GM12878 (cell line): ENCODE results near the gene APBA1. TPM values are rescaled to one million over a fixed set of nuclear protein-coding genes. Genes with fewer than 3 reads are reported as not detected.

Source experiments
- ATAC-seq: fragments of 200-7000 bp; cut with Tn5 transposase; 3 replicates; pipeline ENCODE4 v1.9.1; 2020; ENCODE audit warnings: mild to moderate bottlenecking, moderate library complexity
- BruUV-seq: library from RNA; stranded (reverse); fragments of 400-500 nt; replicated peaks from 2 replicates; lab custom pipeline; 2021; lab: Mats Ljungman, UMichigan
- CTCF ChIA-PET: fragments of 300-600 bp; sonication (Branson Sonifier 250); formaldehyde crosslinking; extraction: SDS; loops from one replicate; lab custom pipeline; 2021; ENCODE audit warnings: inconsistent platforms; lab: Yijun Ruan, JAX
- POLR2A ChIA-PET: fragments of 350-600 bp; formaldehyde crosslinking; extraction: SDS; loops from one replicate; lab custom pipeline; 2021; ENCODE audit warnings: inconsistent platforms; lab: Charles Lee
- RAD21 ChIA-PET: fragments of 300-600 bp; sonication (Branson Sonifier 250); formaldehyde crosslinking; loops from one replicate; lab custom pipeline; 2023; ENCODE audit warnings: antibody characterized with exemption; ENCODE audit not compliant: unreplicated experiment; lab: Charles Lee
- SMC1A ChIA-PET: fragments of 300-600 bp; sonication (Branson Sonifier 250); formaldehyde crosslinking; loops from one replicate; lab custom pipeline; 2023; ENCODE audit not compliant: unreplicated experiment, uncharacterized antibody; lab: Charles Lee
- DNase-seq: peaks from one replicate; pipeline ENCODE4 v3.0.0-alpha.2; 2011; ENCODE audit warnings: low read depth, low spot score
- FAIRE-seq: peaks from 3 replicates; lab custom pipeline; 2011; peaks lifted over from hg19 to GRCh38; lab: Jason Lieb, UNC
- H2AFZ ChIP-seq: 2 replicates; pipeline ENCODE4 v1.6.0; 2011; ENCODE audit warnings: low read depth, low read length, control low read depth; ENCODE audit not compliant: control insufficient read depth
- H3K27ac ChIP-seq: 2 replicates; pipeline ENCODE4 v1.5.1; 2011; ENCODE audit warnings: control low read depth; ENCODE audit not compliant: control insufficient read depth, insufficient read depth
- H3K27me3 ChIP-seq, 2 experiments: replicated peaks in 1 of 2; 2 replicates each; pipeline versions ENCODE4 v1.6.0 to v1.6.1; 2011; ENCODE audit warnings: low read length in 1 of 2; ENCODE audit not compliant: control insufficient read depth in 2 of 2, insufficient read depth in 2 of 2
- H3K36me3 ChIP-seq, 2 experiments: 2 replicates each; pipeline ENCODE4 v1.5.1; 2011; ENCODE audit warnings: low read length in 1 of 2; ENCODE audit not compliant: control insufficient read depth in 2 of 2, insufficient read depth in 2 of 2
- H3K4me1 ChIP-seq: 2 replicates; pipeline ENCODE4 v1.6.1; 2011; ENCODE audit warnings: mild to moderate bottlenecking, low read length, moderate library complexity, mixed read lengths; ENCODE audit not compliant: control insufficient read depth, insufficient read depth
- H3K4me2 ChIP-seq: 2 replicates; pipeline ENCODE4 v1.6.0; 2011; ENCODE audit warnings: control low read depth; ENCODE audit not compliant: control insufficient read depth, insufficient read depth
- H3K4me3 ChIP-seq: fragments of 200-600 bp; sonication (generic); 2 replicates; pipeline ENCODE4 v1.5.1; 2016
- H3K79me2 ChIP-seq: 2 replicates; pipeline ENCODE4 v1.6.0; 2011; ENCODE audit warnings: low read length; ENCODE audit not compliant: control insufficient read depth, insufficient read depth
- H3K9ac ChIP-seq: 2 replicates; pipeline ENCODE4 v1.8.0; 2011; ENCODE audit warnings: low read length, control low read depth, mixed read lengths; ENCODE audit not compliant: control insufficient read depth, insufficient read depth
- H3K9me3 ChIP-seq: replicated peaks from 3 replicates; pipeline ENCODE4 v1.5.1; 2011; ENCODE audit warnings: mild to moderate bottlenecking, low read length; ENCODE audit not compliant: control insufficient read depth, insufficient read depth
- H4K20me1 ChIP-seq: 2 replicates; pipeline ENCODE4 v1.6.0; 2011; ENCODE audit not compliant: control insufficient read depth, insufficient read depth
- ATF3 ChIP-seq: IDR thresholded peaks from 2 replicates; pipeline ENCODE4 v1.6.1; 2011; ENCODE audit warnings: low read depth, mild to moderate bottlenecking, low read length, moderate library complexity, borderline replicate concordance; ENCODE audit errors: extremely low read depth
- CHD4 ChIP-seq: fragments of 200-600 bp; sonication (generic); IDR thresholded peaks from 2 replicates; pipeline ENCODE4 v1.6.1; 2016; ENCODE audit warnings: mild to moderate bottlenecking
- EED ChIP-seq: sonication (generic); IDR thresholded peaks from 2 replicates; pipeline ENCODE4 v1.6.1; 2016; ENCODE audit warnings: antibody characterized with exemption, low read depth
- FOS ChIP-seq: IDR thresholded peaks from 3 replicates; pipeline ENCODE4 v1.6.1; 2011; ENCODE audit warnings: borderline replicate concordance; ENCODE audit not compliant: insufficient read length; ENCODE audit errors: extremely low read depth
- KAT2A ChIP-seq: conservative IDR thresholded peaks from 2 replicates; pipeline ENCODE4 v1.6.1; 2011; ENCODE audit warnings: low read depth, low read length; ENCODE audit not compliant: control insufficient read depth
- RB1 ChIP-seq: fragments of 450-650 bp; formaldehyde crosslinking; IDR thresholded peaks from 2 replicates; pipeline ENCODE4 v1.6.1; 2017; ENCODE audit warnings: mild to moderate bottlenecking, borderline replicate concordance
- SMARCA5 ChIP-seq: fragments of 450-650 bp; IDR thresholded peaks from 2 replicates; pipeline ENCODE4 v1.6.1; 2017; ENCODE audit warnings: mild to moderate bottlenecking
- TCF12 ChIP-seq: IDR thresholded peaks from 2 replicates; pipeline ENCODE4 v1.6.1; 2011; ENCODE audit warnings: low read depth, mild to moderate bottlenecking, low read length
- WGBS: methylation state at CpG from one replicate; pipeline ENCODE4 v1.1.6; 2016; ENCODE audit warnings: low lambda C conversion rate; ENCODE audit not compliant: insufficient replicate concordance, insufficient coverage; ENCODE audit errors: missing lambda C conversion rate; 5-methylcytosine and 5-hydroxymethylcytosine counted together
- in situ Hi-C: fragments of 300-500 bp; cut with MboI; formaldehyde crosslinking; loops from 9 replicates; pipeline ENCODE4 v1.14.3; 2018; ENCODE audit warnings: mixed read lengths
- intact Hi-C: fragments of 100-400 bp; cut with micrococcal nuclease; formaldehyde crosslinking; loops from one replicate; pipeline ENCODE4 v1.14.2; 2022; ENCODE audit not compliant: unreplicated experiment
- polyA plus RNA-seq, 11 experiments: library from polyadenylated mRNA; depleted of rRNA in 4 of 11; unstranded in 6 of 11; stranded (reverse) in 5 of 11; fragments of >200 nt; fragmentation: Nextera tagmentation in 4 of 11; fragmentation: Illumina TruSeq in 1 of 11; extraction: Ambion mirVana in 4 of 11; extraction: Trizol in 1 of 11; gene quantifications; 1 replicate in 1 of 11; 2 replicates in 10 of 11; pipeline versions ENCODE4 v1.2.1 to v1.2.3, GENCODE V29; 2011 to 2016; ENCODE audit warnings: inconsistent platforms in 2 of 11, missing spikeins in 2 of 11, low read depth in 1 of 11
- total RNA-seq, 4 experiments: library from RNA; depleted of rRNA in 3 of 4; stranded (reverse); fragments of >200 nt in 3 of 4; fragmentation: Illumina TruSeq in 1 of 4; extraction: Trizol in 1 of 4; gene quantifications; 2 replicates each; pipeline versions ENCODE4 v1.2.1 to v1.2.3, GENCODE V29; 2013 to 2021

The APBA1 gene
- total and polyA plus RNA-seq, 10 of the 15 experiments (the other 5 are each of a cell fraction or from before 2014, with no cell fraction given): 0.01 to 1.3 (median 0.05) TPM; not detected in 7

GRCh38 chr9:69674716-69675438 is 2.7 kb upstream of the APBA1 start:
- CTCF ChIA-PET: no interaction called here
- WGBS: 4% methylated on average over 3 of the region's 3 CpGs
- Histone ChIP-seq H2AFZ (no peak overlapping the region), H4K20me1 (no peaks in the 10 kb centered on the region), H3K4me2 (no peak overlapping the region), H3K27ac (no peak overlapping the region), H3K36me3 (no peaks in the 10 kb centered on the region), H3K4me3 (no peak overlapping the region), H3K9ac (no peak overlapping the region), H3K27me3 (peaks cover 4 to 6% of the 10 kb centered on the region in 2 experiments; a peak in 3 of 4 replicates), H3K9me3 (no peaks in the 10 kb centered on the region), H3K79me2 (no peaks in the 10 kb centered on the region), H3K4me1 (no peaks in the 10 kb centered on the region)
- no TSS peak for BruUV-seq
- in situ Hi-C loops: loop anchor here (10.0 kb wide), 1 partner anchor 200 kb away; no protein-coding TSS in a partner anchor
- SMC1A ChIA-PET: no interaction called here
- DNase-seq: no peak
- POLR2A ChIA-PET: no interaction called here
- no peak for ATAC-seq
- intact Hi-C loops: loop anchor here (5.0 kb wide), 1 partner anchor 253 kb away; no protein-coding TSS in a partner anchor
- no peak for FAIRE-seq
- TF ChIP-seq CHD4 (no peak), FOS (no peak), EED (no peak), ATF3 (no peak)
- RAD21 ChIA-PET: no interaction called here

GRCh38 chr9:69674112-69674685 is 2.0 kb upstream of the APBA1 start:
- in situ Hi-C loops: loop anchor here (10.0 kb wide), 1 partner anchor 201 kb away; no protein-coding TSS in a partner anchor
- ChIA-PET RAD21 (no interaction called here), SMC1A (interaction anchor here (0.6 to 1.1 kb wide), 2 partner anchors 12 to 941 kb away, joined by 3 read pairs; no protein-coding TSS in a partner anchor), CTCF (interaction anchor here (1.1 to 2.4 kb wide), 2 partner anchors 17 to 245 kb away, joined by 5 to 15 read pairs; no protein-coding TSS in a partner anchor), POLR2A (no interaction called here)
- Histone ChIP-seq H4K20me1 (no peaks in the 10 kb centered on the region), H3K4me2 (no peak overlapping the region), H3K27ac (no peak overlapping the region), H3K9me3 (no peaks in the 10 kb centered on the region), H3K4me1 (no peaks in the 10 kb centered on the region), H3K79me2 (no peaks in the 10 kb centered on the region), H2AFZ (no peak overlapping the region), H3K4me3 (no peak overlapping the region), H3K27me3 (peaks cover 4 to 6% of the 10 kb centered on the region in 2 experiments), H3K9ac (no peak overlapping the region), H3K36me3 (no peaks in the 10 kb centered on the region)
- BruUV-seq: no TSS peak
- intact Hi-C loops: loop anchor here (5.0 kb wide), 1 partner anchor 252 kb away; no protein-coding TSS in a partner anchor
- 57% methylated on average over 11 of the region's 11 CpGs for WGBS
- DNase-seq (no peak), FAIRE-seq (no peak), ATAC-seq (no peak)
- TF ChIP-seq TCF12 (no peak), RB1 (no peak), SMARCA5 (no peak), KAT2A (no peak)
